K562 (cell line): ENCODE results near the gene NUP88. TPM values are rescaled to one million over a fixed set of nuclear protein-coding genes. Genes with fewer than 3 reads are reported as not detected.
A peak's percentile ranks its signal among the peaks of the same experiment; 100 is the strongest.

ENCODE experiments used
- ATAC-seq: fragments of 200-7000 bp; cut with Tn5 transposase; 3 replicates; pipeline ENCODE4 v1.9.1; 2020; ENCODE audit warnings: moderate library complexity
- BruUV-seq: library from RNA; stranded (reverse); fragments of 400-500 nt; replicated peaks from 2 replicates; lab custom pipeline; 2021; lab: Mats Ljungman, UMichigan
- CTCF ChIA-PET: fragments of 300-600 bp; formaldehyde crosslinking; extraction: SDS; loops from one replicate; lab custom pipeline; 2021; ENCODE audit warnings: low intra/inter-chr PET ratio; lab: Yijun Ruan, JAX
- POLR2A ChIA-PET: fragments of 300-600, 350-650 bp; sonication (Branson Sonifier 250); formaldehyde crosslinking; extraction: SDS; loops from one replicate; lab custom pipeline; 2021; ENCODE audit warnings: antibody characterized with exemption, inconsistent platforms; lab: Yijun Ruan, JAX
- DNase-seq, 4 experiments: peaks; one replicate each; pipeline versions ENCODE4 v3.0.0 to v3.0.0-alpha.2; 2011 to 2018; ENCODE audit warnings: low spot score in 3 of 4, mixed read lengths in 3 of 4; ENCODE audit errors: extremely low read depth in 1 of 4
- FAIRE-seq: peaks from 2 replicates; lab custom pipeline; 2011; peaks lifted over from hg19 to GRCh38; lab: Jason Lieb, UNC
- H2AFZ ChIP-seq: 2 replicates; pipeline ENCODE4 v1.6.0; 2011; ENCODE audit warnings: low read depth, low read length, control low read depth, inconsistent platforms
- H3K27ac ChIP-seq: fragments of 200-600 bp; 3 replicates; pipeline ENCODE4 v1.8.0; 2011; ENCODE audit warnings: low read depth, mild to moderate bottlenecking, control low read depth, inconsistent platforms, low read length, moderate library complexity, mixed read lengths; ENCODE audit errors: extremely low read depth
- H3K27me3 ChIP-seq, 2 experiments: fragments of 300-600 bp in 1 of 2; 2 replicates in 1 of 2; 3 replicates in 1 of 2; pipeline versions ENCODE4 v1.6.0 to v1.8.0; 2011; ENCODE audit warnings: inconsistent platforms in 2 of 2, low read length in 2 of 2, mild to moderate bottlenecking in 1 of 2, mixed read lengths in 1 of 2, moderate library complexity in 1 of 2; ENCODE audit not compliant: control insufficient read depth in 2 of 2, insufficient read depth in 2 of 2
- H3K36me3 ChIP-seq: fragments of 300-600 bp; 3 replicates; pipeline ENCODE4 v1.8.0; 2011; ENCODE audit warnings: mild to moderate bottlenecking, low read length, inconsistent platforms; ENCODE audit not compliant: control insufficient read depth, insufficient read depth
- H3K4me1 ChIP-seq, 2 experiments: fragments of 200-600 bp in 1 of 2; replicated peaks in 1 of 2; 2 replicates in 1 of 2; 3 replicates in 1 of 2; pipeline versions ENCODE4 v1.5.1 to v1.8.0; 2011; ENCODE audit warnings: inconsistent platforms in 2 of 2, low read length in 2 of 2, mild to moderate bottlenecking in 1 of 2, mixed read lengths in 1 of 2, moderate library complexity in 1 of 2; ENCODE audit not compliant: control insufficient read depth in 2 of 2, insufficient read depth in 2 of 2
- H3K4me2 ChIP-seq: 2 replicates; pipeline ENCODE4 v1.6.1; 2011; ENCODE audit warnings: low read length, control low read depth, inconsistent platforms, mixed read lengths; ENCODE audit not compliant: insufficient read depth
- H3K4me3 ChIP-seq: fragments of 200-600 bp; sonication (generic), shearing (Covaris generic); 2 replicates; pipeline ENCODE4 v1.5.1; 2016; ENCODE audit warnings: control low read depth, inconsistent platforms
- H3K79me2 ChIP-seq: fragments of 200-600 bp; 3 replicates; pipeline ENCODE4 v1.8.0; 2011; ENCODE audit warnings: low read length, inconsistent platforms; ENCODE audit not compliant: control insufficient read depth, insufficient read depth
- H3K9ac ChIP-seq, 2 experiments: 2 replicates each; pipeline versions ENCODE4 v1.6.0 to v1.6.1; 2011; ENCODE audit warnings: low read depth in 2 of 2, low read length in 2 of 2, control low read depth in 1 of 2, inconsistent platforms in 1 of 2, mild to moderate bottlenecking in 1 of 2, mixed read lengths in 1 of 2; ENCODE audit not compliant: insufficient read depth in 1 of 2
- H3K9me1 ChIP-seq: one replicate; pipeline ENCODE4 v1.6.0; 2011; ENCODE audit warnings: inconsistent platforms, mild to moderate bottlenecking, low read length, moderate library complexity; ENCODE audit not compliant: control insufficient read depth, insufficient read depth
- H3K9me3 ChIP-seq: replicated peaks from 2 replicates; pipeline ENCODE4 v1.5.1; 2011; ENCODE audit warnings: low read depth, low read length, inconsistent platforms; ENCODE audit not compliant: control insufficient read depth, insufficient read depth
- H4K20me1 ChIP-seq: replicated peaks from 2 replicates; pipeline ENCODE4 v1.6.1; 2011; ENCODE audit warnings: low read length, inconsistent platforms, mixed read lengths; ENCODE audit not compliant: control insufficient read depth, insufficient read depth
- CREM ChIP-seq: IDR thresholded peaks from 2 replicates; pipeline ENCODE4 v1.6.1; 2014; ENCODE audit warnings: antibody characterized with exemption, low read depth
- GABPB1 ChIP-seq: sonication (generic); formaldehyde crosslinking; IDR thresholded peaks from 2 replicates; pipeline ENCODE4 v1.8.0; 2022; ENCODE audit warnings: mild to moderate bottlenecking, missing genetic modification reagents
- HCFC1 ChIP-seq: IDR thresholded peaks from 2 replicates; pipeline ENCODE4 v1.6.1; 2012; ENCODE audit warnings: low read depth, low read length, improper control_type of control experiment
- HMGN3 ChIP-seq: IDR thresholded peaks from 2 replicates; pipeline ENCODE4 v1.6.1; 2011; ENCODE audit warnings: borderline replicate concordance, low read depth, mild to moderate bottlenecking, mixed read lengths, low read length; ENCODE audit not compliant: insufficient read length; ENCODE audit errors: extremely low read depth
- MXI1 ChIP-seq: IDR thresholded peaks from 2 replicates; pipeline ENCODE4 v1.6.1; 2011; ENCODE audit warnings: low read depth, mild to moderate bottlenecking, improper control_type of control experiment, low read length
- RBBP5 ChIP-seq: fragments of 200-600 bp; sonication (generic); IDR thresholded peaks from 2 replicates; pipeline ENCODE4 v1.6.1; 2012; ENCODE audit warnings: borderline replicate concordance, mild to moderate bottlenecking, low read length, control low read depth, inconsistent platforms; ENCODE audit not compliant: insufficient read depth, poor library complexity, severe bottlenecking
- SAP30 ChIP-seq: fragments of 200-600 bp; sonication (generic); IDR thresholded peaks from 2 replicates; pipeline ENCODE4 v1.6.1; 2012; ENCODE audit warnings: borderline replicate concordance, low read depth, mild to moderate bottlenecking, moderate library complexity, low read length, control low read depth, inconsistent platforms; ENCODE audit not compliant: insufficient read depth, poor library complexity, severe bottlenecking
- TCF3 ChIP-seq: sonication (generic); formaldehyde crosslinking; IDR thresholded peaks from 2 replicates; pipeline ENCODE4 v1.4.0; 2020; ENCODE audit warnings: mild to moderate bottlenecking, missing genetic modification reagents
- ZBTB7A ChIP-seq: IDR thresholded peaks from 2 replicates; pipeline ENCODE4 v1.6.1; 2011; ENCODE audit warnings: low read depth, mild to moderate bottlenecking, low read length, moderate library complexity, borderline replicate concordance; ENCODE audit not compliant: control insufficient read depth
- ZSCAN29 ChIP-seq: fragments of 450-650 bp; IDR thresholded peaks from 2 replicates; pipeline ENCODE4 v1.6.1; 2017
- WGBS: fragments of 100-300 bp; shearing (Covaris generic); methylation state at CpG from one replicate; pipeline ENCODE4 v1.1.6; 2016; ENCODE audit warnings: low coverage, mixed read lengths; ENCODE audit not compliant: insufficient coverage; ENCODE audit errors: missing lambda C conversion rate; 5-methylcytosine and 5-hydroxymethylcytosine counted together
- in situ Hi-C: fragments of 300-500 bp; cut with MboI; formaldehyde crosslinking; loops from 4 replicates; pipeline ENCODE4 v1.15.0; 2018; ENCODE audit warnings: inconsistent platforms, mixed read lengths
- intact Hi-C: fragments of 100-400 bp; cut with micrococcal nuclease; formaldehyde crosslinking; loops from 2 replicates; pipeline ENCODE4 v1.14.2; 2022
- polyA plus RNA-seq, 8 experiments: library from polyadenylated mRNA; depleted of rRNA in 4 of 8; stranded (reverse) in 5 of 8; unstranded in 3 of 8; fragments of >200 nt; fragmentation: Nextera tagmentation in 2 of 8; fragmentation: Illumina TruSeq in 1 of 8; extraction: Ambion mirVana in 2 of 8; extraction: Trizol in 1 of 8; gene quantifications; 2 replicates each; pipeline versions ENCODE4 v1.2.1 to v1.2.3, GENCODE V29; 2011 to 2014; ENCODE audit warnings: inconsistent platforms in 1 of 8, missing spikeins in 1 of 8
- total RNA-seq, 7 experiments: library from RNA; depleted of rRNA in 6 of 7; stranded (reverse); fragments of >200 nt in 6 of 7; fragmentation: Illumina TruSeq in 2 of 7; extraction: Trizol in 2 of 7; gene quantifications; 2 replicates each; pipeline versions ENCODE4 v1.2.1 to v1.2.3, GENCODE V29; 2011 to 2021; ENCODE audit warnings: low replicate concordance in 1 of 7
- TF ChIP-seq, protein P1 (sequence below): IDR thresholded peaks from 3 replicates; pipeline ENCODE4 v1.6.1; 2011; ENCODE audit warnings: borderline replicate concordance, mild to moderate bottlenecking; ENCODE audit not compliant: insufficient read length, insufficient read depth
- TF ChIP-seq, protein P2 (sequence below): fragments of 250-450 bp; sonication (Bioruptor Pico); IDR thresholded peaks from 2 replicates; pipeline ENCODE4 v1.9.0; 2021; ENCODE audit warnings: mild to moderate bottlenecking, inconsistent platforms
- TF ChIP-seq, protein P3 (sequence below): fragments of 450-650 bp; IDR thresholded peaks from 2 replicates; pipeline ENCODE4 v1.7.0; 2016; ENCODE audit warnings: borderline replicate concordance
- TF ChIP-seq, protein P4 (sequence below): sonication (generic); formaldehyde crosslinking; IDR thresholded peaks from 2 replicates; pipeline ENCODE4 v1.8.0; 2022; ENCODE audit warnings: mild to moderate bottlenecking, missing genetic modification reagents

Gene NUP88
- total and polyA plus RNA-seq, 9 of the 15 experiments (the other 6 are each of a cell fraction or from before 2014, with no cell fraction given): 59.9 to 160 (median 119) TPM

DNA sequence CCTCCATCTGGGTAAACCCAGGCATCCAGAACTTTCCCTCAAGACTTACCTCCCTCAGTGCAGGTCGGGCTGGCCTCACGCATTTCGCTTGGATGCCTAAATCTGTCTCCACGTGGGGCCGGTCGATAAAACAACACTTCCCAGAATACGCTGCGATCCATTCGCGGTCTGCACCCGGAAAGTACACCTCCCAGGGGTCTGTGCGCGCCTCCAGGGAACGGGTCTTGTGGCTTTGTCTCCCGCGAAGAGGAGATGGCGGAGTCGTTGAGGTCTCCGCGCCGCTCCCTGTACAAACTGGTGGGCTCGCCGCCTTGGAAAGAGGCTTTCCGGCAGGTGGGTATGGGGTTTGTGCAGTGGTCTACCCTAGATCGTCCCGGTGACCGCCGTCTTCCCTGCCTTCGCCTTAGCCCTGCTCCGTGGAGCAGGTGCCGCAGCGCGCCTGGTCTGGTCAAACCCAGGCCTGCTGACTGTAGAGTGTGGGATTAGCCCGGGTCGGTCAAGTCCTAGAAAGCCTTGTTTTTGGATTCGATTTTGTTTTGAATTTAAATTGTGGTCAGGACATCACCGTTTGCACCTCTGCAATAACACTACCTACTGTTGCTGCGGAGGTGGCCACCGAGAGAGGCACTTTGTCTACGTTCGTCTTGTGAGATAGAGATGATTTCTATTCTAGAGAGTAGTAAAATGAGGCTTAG is 644 bp upstream of the NUP88 start, which contains the start of gene RPAIN:
RPAIN (plus strand) TSS at position 224 of the 695 bp plus-strand sequence; CDS start at position 253, 29 bp downstream.
- in situ Hi-C loops (no loop called here), intact Hi-C loops (no loop called here)
- ChIA-PET CTCF (no interaction called here), POLR2A (interaction anchor here (0.6 to 2.0 kb wide), 8 partner anchors 9 to 98 kb away, joined by 3 to 13 read pairs (median 6); partner anchors contain the start of gene C1QBP)
- Histone ChIP-seq H2AFZ (peak within 1 kb of the TSS; percentile 100), H3K27ac (peak within 1 kb of the TSS; percentile 97), H3K4me3 (peak within 1 kb of the TSS; percentile 92), H3K9me3 (no peaks in the 10 kb centered on the region), H3K9ac (peak within 1 kb of the TSS; percentile 98 to 99), H3K36me3 (peaks cover 56% of the 10 kb centered on the region), H3K4me1 (peaks cover 3 to 9% of the 10 kb centered on the region in 2 experiments; a peak in 3 of 5 replicates), H3K27me3 (no peaks in the 10 kb centered on the region), H4K20me1 (no peaks in the 10 kb centered on the region), H3K79me2 (peaks cover 75% of the 10 kb centered on the region), H3K9me1 (no peaks in the 10 kb centered on the region), H3K4me2 (peak within 1 kb of the TSS; percentile 97)
- TSS peak; percentile 69 for BruUV-seq
- WGBS: 0% methylated on average over 21 of the region's 41 CpGs
- DNase-seq (peak; percentile 65 to 89 (median 76)), ATAC-seq (peak; percentile 89), FAIRE-seq (no peak)
- TF ChIP-seq RBBP5 (peak; percentile 16), CREM (peak; percentile 14; the same call in 1 of the 2 replicates), ZBTB7A (no peak), ZSCAN29 (0 out of 2 replicates have a peak, but pooled peaks have one; percentile 6), HCFC1 (peak; percentile 84), TCF3 (no peak), SAP30 (peak; percentile 71), HMGN3 (peak; percentile 30), MXI1 (peak; percentile 90), GABPB1 (CRISPR knock-in tag) (peak; percentile 6)
- TF ChIP-seq, protein P1, sequence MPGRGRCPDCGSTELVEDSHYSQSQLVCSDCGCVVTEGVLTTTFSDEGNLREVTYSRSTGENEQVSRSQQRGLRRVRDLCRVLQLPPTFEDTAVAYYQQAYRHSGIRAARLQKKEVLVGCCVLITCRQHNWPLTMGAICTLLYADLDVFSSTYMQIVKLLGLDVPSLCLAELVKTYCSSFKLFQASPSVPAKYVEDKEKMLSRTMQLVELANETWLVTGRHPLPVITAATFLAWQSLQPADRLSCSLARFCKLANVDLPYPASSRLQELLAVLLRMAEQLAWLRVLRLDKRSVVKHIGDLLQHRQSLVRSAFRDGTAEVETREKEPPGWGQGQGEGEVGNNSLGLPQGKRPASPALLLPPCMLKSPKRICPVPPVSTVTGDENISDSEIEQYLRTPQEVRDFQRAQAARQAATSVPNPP: no peak
- TF ChIP-seq, protein P2, sequence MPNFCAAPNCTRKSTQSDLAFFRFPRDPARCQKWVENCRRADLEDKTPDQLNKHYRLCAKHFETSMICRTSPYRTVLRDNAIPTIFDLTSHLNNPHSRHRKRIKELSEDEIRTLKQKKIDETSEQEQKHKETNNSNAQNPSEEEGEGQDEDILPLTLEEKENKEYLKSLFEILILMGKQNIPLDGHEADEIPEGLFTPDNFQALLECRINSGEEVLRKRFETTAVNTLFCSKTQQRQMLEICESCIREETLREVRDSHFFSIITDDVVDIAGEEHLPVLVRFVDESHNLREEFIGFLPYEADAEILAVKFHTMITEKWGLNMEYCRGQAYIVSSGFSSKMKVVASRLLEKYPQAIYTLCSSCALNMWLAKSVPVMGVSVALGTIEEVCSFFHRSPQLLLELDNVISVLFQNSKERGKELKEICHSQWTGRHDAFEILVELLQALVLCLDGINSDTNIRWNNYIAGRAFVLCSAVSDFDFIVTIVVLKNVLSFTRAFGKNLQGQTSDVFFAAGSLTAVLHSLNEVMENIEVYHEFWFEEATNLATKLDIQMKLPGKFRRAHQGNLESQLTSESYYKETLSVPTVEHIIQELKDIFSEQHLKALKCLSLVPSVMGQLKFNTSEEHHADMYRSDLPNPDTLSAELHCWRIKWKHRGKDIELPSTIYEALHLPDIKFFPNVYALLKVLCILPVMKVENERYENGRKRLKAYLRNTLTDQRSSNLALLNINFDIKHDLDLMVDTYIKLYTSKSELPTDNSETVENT: 0 out of 2 replicates have a peak, but pooled peaks have one; percentile 13
- TF ChIP-seq, protein P3, sequence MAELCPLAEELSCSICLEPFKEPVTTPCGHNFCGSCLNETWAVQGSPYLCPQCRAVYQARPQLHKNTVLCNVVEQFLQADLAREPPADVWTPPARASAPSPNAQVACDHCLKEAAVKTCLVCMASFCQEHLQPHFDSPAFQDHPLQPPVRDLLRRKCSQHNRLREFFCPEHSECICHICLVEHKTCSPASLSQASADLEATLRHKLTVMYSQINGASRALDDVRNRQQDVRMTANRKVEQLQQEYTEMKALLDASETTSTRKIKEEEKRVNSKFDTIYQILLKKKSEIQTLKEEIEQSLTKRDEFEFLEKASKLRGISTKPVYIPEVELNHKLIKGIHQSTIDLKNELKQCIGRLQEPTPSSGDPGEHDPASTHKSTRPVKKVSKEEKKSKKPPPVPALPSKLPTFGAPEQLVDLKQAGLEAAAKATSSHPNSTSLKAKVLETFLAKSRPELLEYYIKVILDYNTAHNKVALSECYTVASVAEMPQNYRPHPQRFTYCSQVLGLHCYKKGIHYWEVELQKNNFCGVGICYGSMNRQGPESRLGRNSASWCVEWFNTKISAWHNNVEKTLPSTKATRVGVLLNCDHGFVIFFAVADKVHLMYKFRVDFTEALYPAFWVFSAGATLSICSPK: no peak
- TF ChIP-seq, protein P4, sequence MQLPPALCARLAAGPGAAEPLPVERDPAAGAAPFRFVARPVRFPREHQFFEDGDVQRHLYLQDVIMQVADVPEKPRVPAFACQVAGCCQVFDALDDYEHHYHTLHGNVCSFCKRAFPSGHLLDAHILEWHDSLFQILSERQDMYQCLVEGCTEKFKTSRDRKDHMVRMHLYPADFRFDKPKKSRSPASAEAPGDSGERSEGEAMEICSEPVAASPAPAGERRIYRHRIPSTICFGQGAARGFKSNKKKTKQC (CRISPR knock-in tag): peak; percentile 25; the same call in 1 of the 2 replicates
